NCI-H1694 (cell line): ENCODE results near the gene CISH.

Experiments
- DNase-seq: peaks from one replicate; lab custom pipeline; 2025; lab: John Stamatoyannopoulos, UW

The CISH gene

GRCh38 chr3:50572158-50572557 is 39.4 kb downstream of the CISH start:
- peak; percentile 31 for DNase-seq

GRCh38 chr3:50571486-50571885 is 40.1 kb downstream of the CISH start:
- no peak for DNase-seq

- no peak for DNase-seq
Measured at GRCh38 chr3:50570508-50571279, 40.9 kb downstream of the CISH start.

- peak; percentile 63 for DNase-seq
Measured at GRCh38 chr3:50568947-50569749, 42.4 kb downstream of the CISH start, which contains the start of gene HEMK1. Gene HEMK1, plus strand, starts transcription at chr3:50569522. Its CDS starts 1,583 bp downstream, at chr3:50571105.

GRCh38 chr3:50567386-50568167 is 44.0 kb downstream of the CISH start, which contains the start of gene C3orf18:
Gene C3orf18, minus strand, starts transcription at chr3:50567747. Its CDS starts 2,048 bp downstream, at chr3:50565699.
- no peak for DNase-seq

- no peak for DNase-seq
Measured at GRCh38 chr3:50567011-50567385, 44.6 kb downstream of the CISH start.

- DNase-seq = no peak
Measured at GRCh38 chr3:50564321-50564720, 47.3 kb downstream of the CISH start.

- DNase-seq = peak; percentile 7
Measured at GRCh38 chr3:50563867-50564266, 47.7 kb downstream of the CISH start.

- DNase-seq = no peak
Measured at GRCh38 chr3:50562861-50563260, 48.7 kb downstream of the CISH start.

GRCh38 chr3:50559702-50560101 is 51.9 kb downstream of the CISH start:
- DNase-seq = no peak

- DNase-seq = no peak
Measured at GRCh38 chr3:50557915-50558314, 53.7 kb downstream of the CISH start.

GRCh38 chr3:50557106-50557505 is 54.5 kb downstream of the CISH start:
- DNase-seq = no peak
